Aorta (tissue), 5 donors: Measurements from ENCODE around the gene GPR89A. TPM values are rescaled to one million over a fixed set of nuclear protein-coding genes. Genes with fewer than 3 reads are reported as not detected.

Experiments
- ATAC-seq: fragments of 200-7000 bp; cut with Tn5 transposase; one replicate; pipeline ENCODE4 v1.9.1; 2022; ENCODE audit warnings: moderate library complexity; ENCODE audit not compliant: low FRiP score
- DNase-seq, 2 donors: peaks; one replicate each; pipeline ENCODE4 v3.0.0-alpha.2; 2020
- H3K27ac ChIP-seq, 2 donors: one replicate each; pipeline ENCODE4 v1.5.1; 2013; ENCODE audit warnings: low read length in 2 of 2, mild to moderate bottlenecking in 2 of 2, moderate library complexity in 2 of 2, control low read depth in 1 of 2, inconsistent platforms in 1 of 2, low read depth in 1 of 2
- H3K27me3 ChIP-seq, 2 donors: one replicate each; pipeline ENCODE4 v1.6.1; 2013; ENCODE audit warnings: control low read depth in 1 of 2, low read length in 1 of 2, mild to moderate bottlenecking in 1 of 2, moderate library complexity in 1 of 2; ENCODE audit not compliant: insufficient read depth in 2 of 2, control insufficient read depth in 1 of 2
- H3K36me3 ChIP-seq, 2 donors: one replicate each; pipeline ENCODE4 v1.6.1; 2013; ENCODE audit warnings: control low read depth in 1 of 2, low read length in 1 of 2, mild to moderate bottlenecking in 1 of 2; ENCODE audit not compliant: insufficient read depth in 2 of 2, control insufficient read depth in 1 of 2
- H3K4me1 ChIP-seq, 2 donors: one replicate each; pipeline ENCODE4 v1.6.1; 2013; ENCODE audit warnings: low read length in 2 of 2, control low read depth in 1 of 2, mild to moderate bottlenecking in 1 of 2, moderate library complexity in 1 of 2; ENCODE audit not compliant: insufficient read depth in 2 of 2, control insufficient read depth in 1 of 2
- H3K4me3 ChIP-seq, 2 donors: one replicate each; pipeline ENCODE4 v1.5.1; 2013; ENCODE audit warnings: low read length in 2 of 2, control low read depth in 1 of 2, mild to moderate bottlenecking in 1 of 2
- H3K9me3 ChIP-seq: one replicate; pipeline ENCODE4 v1.6.1; 2013; ENCODE audit warnings: mild to moderate bottlenecking, low read length; ENCODE audit not compliant: control insufficient read depth
- WGBS, 2 donors: extraction: QIAGEN DNeasy Blood & Tissue Kit; methylation state at CpG; one replicate each; pipeline ENCODE4 v1.1.7; 2013; 5-methylcytosine and 5-hydroxymethylcytosine counted together
- intact Hi-C, 2 donors: fragments of 100-400 bp; cut with DNase I; formaldehyde crosslinking; loops; one replicate each; pipeline versions ENCODE4 v1.14.2 to v1.15.0; 2022
- polyA plus RNA-seq, 2 donors: library from polyadenylated mRNA; stranded (reverse); fragments of 200-250 nt; gene quantifications; one replicate each; pipeline ENCODE4 v1.2.3, GENCODE V29; 2013
- total RNA-seq, 2 donors: library from RNA; stranded (reverse); fragmentation: NEBNext Ultra II Directional; extraction: Animal tissue kit (Norgen Biotek cat#: 25700); gene quantifications; one replicate each; pipeline ENCODE4 v1.2.1, GENCODE V29; 2021
- donor health status: healthy with polysubstance abuse.
- donor health status: Bipolar disorder and iron deficiency.
- donor health status: DM: no; HTN: no; CAD: no.
- donor health status: DM: no; HTN: no; CAD: no.
- donor health status: DM: yes; HTN: yes; CAD: no.

GPR89A gene
- total and polyA plus RNA-seq, 4 donors = 6.8 to 21.4 (median 13.8) TPM

DNA sequence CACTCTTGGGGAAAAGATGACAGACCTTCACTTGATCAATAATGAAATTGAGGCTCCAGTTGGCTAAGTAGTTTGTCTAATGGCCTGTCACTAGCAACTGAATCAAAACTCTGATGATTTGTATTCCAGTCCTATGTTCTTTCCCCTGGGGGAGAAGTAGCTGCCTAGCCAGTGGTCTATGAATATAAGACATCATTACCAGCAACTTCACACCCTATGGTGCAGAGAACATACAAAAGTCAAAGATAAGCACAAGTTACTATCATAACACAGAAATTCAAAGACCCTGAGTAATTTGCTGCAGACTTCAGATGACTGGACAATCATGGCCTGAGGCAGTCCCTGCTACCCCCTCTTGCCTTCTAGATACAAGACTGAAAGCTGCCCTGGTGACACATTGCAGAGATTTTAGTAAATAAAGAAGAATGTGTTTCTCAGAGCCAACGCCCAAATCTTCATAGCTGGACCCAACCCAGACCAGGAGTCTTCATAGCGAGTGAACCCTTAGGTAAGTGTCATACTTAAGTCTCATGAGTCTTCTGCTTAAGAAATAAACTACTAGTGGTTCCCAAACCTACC lies 98.4 kb downstream of the GPR89A start:
- no peaks in the 10 kb centered on the region for H3K4me1 ChIP-seq
- ATAC-seq = no peak
- no peaks in the 10 kb centered on the region for H3K36me3 ChIP-seq
- DNase-seq = no peak
- WGBS, 2 donors = 89 to 90% methylated on average over 2 of the region's 2 CpGs
- no peaks in the 10 kb centered on the region for H3K27me3 ChIP-seq
- H3K27ac ChIP-seq = no peak overlapping the region
- H3K4me3 ChIP-seq = no peak overlapping the region
- intact Hi-C loops = no loop called here
- H3K9me3 ChIP-seq = no peaks in the 10 kb centered on the region

DNA sequence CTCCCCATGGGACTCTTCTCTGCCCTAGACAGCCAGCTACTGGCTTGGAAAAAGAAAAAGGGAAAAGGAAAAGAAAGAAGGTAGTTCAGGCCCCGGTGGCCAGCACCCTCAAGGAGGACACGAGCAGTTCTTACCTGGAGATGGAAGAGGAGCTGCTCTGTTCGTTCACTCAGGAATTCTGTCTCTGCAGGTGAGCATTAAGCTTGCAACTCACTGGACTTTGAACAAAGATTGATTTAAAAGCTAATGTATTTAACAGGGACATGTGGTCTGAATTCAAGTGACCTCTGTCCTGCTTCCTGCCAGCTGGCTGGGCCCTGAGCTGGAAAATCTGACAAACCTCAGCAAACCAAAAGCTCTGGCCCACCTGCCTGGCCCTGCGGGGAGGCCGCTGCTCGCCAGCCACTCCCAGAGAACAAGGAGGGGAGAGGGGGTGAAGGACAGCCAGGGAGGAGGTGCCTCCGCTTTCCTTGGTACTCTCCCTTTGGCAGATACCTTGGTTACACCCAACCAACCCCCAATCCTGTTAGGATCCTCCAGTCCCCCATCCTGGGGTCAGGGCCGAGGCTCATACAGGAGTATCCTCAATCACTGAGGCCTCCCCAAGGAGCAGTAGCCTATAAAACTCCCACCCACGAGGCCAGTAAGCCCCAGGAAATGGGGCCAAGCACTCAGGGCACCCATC lies 99.5 kb downstream of the GPR89A start, which contains the start of gene PDZK1:
PDZK1 (minus strand) TSS at position 186 of the 685 bp plus-strand sequence. CDS start 19,347 bp downstream, outside the sequence.
- ATAC-seq = no peak

DNA sequence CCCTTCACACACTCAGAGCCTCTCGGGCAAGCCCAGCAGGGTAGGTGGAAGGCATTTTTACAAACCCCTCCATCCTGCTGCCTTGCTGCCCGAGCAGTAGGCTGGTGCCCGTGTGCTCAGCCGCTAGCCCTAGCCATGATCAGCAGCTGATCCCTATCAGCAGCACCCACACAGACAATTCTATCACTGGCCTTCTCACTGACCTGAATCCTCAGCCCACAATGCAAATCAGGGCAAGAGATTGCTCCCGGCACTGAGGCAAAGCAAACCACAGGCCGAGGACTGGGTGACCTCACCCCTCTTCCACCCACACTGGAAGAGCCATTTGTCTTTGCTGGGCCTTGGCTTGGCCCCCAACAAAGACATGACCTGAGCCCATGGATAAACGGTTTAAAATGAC lies 100.3 kb downstream of the GPR89A start:
- ATAC-seq (no peak), DNase-seq (no peak)
- Histone ChIP-seq H3K36me3 (no peaks in the 10 kb centered on the region), H3K4me3 (no peak overlapping the region), H3K4me1 (no peaks in the 10 kb centered on the region), H3K27me3 (no peaks in the 10 kb centered on the region), H3K27ac (no peak overlapping the region), H3K9me3 (no peaks in the 10 kb centered on the region)
- WGBS, 2 donors = 60 to 70% methylated on average over 7 of the region's 7 CpGs
- intact Hi-C loops = no loop called here

More for the DNA sequence above, 99.5 kb downstream of the GPR89A start, which contains the start of gene PDZK1:
- Histone ChIP-seq H3K4me1 (no peaks in the 10 kb centered on the region), H3K27me3 (no peaks in the 10 kb centered on the region), H3K9me3 (no peaks in the 10 kb centered on the region), H3K27ac (no peak within 1 kb of the TSS), H3K4me3 (no peak within 1 kb of the TSS), H3K36me3 (no peaks in the 10 kb centered on the region)
- WGBS, 2 donors = 83 to 85% methylated on average over 6 to 9 of the region's 9 CpGs
- DNase-seq = no peak
- intact Hi-C loops = no loop called here

DNA sequence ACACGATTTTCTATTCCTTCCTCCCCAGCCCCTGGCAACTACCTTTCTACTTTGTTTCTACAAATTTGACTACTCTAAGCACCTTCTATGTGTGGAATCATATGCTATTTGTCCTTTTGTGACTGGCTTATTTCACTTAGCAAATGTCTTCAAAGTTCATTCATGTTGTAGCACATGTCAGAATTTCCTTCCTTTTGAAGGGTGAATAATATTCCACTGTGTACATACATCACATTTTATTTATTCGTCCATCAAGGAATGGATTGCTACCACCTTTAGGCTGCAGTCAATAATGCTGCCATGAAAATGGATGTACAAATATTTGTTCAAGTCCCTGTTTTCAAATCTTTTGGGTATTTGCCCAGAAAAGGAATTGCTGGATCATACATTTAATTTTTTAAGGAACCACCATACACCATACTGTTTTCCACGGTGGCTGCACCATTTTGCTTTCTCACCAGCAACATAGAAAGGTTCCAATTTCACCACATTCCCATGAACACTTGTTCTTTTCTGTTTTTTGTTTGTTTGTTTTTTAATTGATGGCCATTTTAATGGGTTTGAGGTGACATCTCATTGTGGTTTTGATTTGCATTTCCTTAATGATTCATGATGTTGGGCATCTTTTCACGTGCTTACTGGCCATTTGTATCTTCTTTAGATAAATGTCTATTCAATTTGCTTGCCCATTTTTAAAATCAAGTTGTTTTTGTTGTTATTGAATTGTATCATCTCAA lies 102.7 kb downstream of the GPR89A start:
- WGBS, 2 donors = 85 to 89% methylated on average over 4 of the region's 4 CpGs
- Histone ChIP-seq H3K9me3 (no peaks in the 10 kb centered on the region), H3K36me3 (no peaks in the 10 kb centered on the region), H3K4me1 (no peaks in the 10 kb centered on the region), H3K27me3 (no peaks in the 10 kb centered on the region), H3K27ac (no peak overlapping the region), H3K4me3 (no peak overlapping the region)
- ATAC-seq = no peak
- DNase-seq = no peak
- intact Hi-C loops = no loop called here

DNA sequence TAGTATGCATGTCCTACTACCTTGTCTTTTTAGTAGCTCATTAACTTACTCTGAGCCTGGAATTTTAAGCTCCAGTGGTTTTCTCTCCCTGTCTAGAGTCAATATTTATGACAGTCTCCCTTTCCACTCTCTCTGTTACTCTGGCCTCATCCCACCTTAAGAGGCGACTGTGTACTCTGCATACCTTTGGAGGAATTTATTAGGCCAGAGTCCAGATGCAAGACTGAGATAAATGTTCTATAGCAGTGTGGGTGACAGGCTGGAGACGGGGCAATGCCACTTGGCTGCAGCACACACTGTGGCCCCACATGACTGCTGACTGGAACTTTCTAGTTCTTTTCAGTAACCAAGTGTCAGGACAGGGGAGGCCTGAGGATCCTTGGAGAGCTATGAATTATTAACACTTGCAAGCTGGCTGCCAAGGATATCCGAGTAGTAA lies 103.4 kb downstream of the GPR89A start:
- DNase-seq (no peak), ATAC-seq (no peak)
- intact Hi-C loops = no loop called here
- Histone ChIP-seq H3K36me3 (no peaks in the 10 kb centered on the region), H3K27me3 (no peaks in the 10 kb centered on the region), H3K4me1 (no peaks in the 10 kb centered on the region), H3K27ac (no peak overlapping the region), H3K9me3 (no peaks in the 10 kb centered on the region), H3K4me3 (no peak overlapping the region)
- WGBS, 2 donors = 54 to 60% methylated on average over 3 of the region's 3 CpGs

DNA sequence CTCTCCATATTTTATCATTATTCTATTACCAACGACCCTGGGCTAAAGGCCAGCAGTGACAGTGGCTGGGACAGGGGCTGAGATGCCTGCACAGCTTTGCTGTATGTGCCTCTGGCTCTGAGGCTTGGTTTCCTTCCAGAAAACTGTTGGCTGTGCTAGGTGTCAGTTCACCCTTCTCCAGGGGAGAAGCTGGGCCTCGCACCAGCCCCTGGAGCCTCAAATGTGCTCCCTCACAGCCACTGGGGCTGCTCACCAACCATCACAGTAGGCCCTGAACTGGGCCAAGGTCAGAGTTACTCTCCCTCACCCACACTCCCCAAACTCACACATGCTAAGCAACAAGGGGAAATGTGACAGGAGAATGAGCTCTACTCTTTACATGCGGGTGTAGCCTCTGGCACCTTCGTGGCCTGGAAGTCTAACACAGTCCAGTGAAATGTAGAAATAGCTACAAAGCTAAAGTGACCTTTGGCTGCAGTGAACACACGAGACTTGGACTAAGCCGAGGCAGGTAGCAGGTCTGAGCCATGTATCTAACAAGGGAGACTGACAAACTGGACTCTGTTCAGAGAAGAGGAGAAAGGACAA lies 106.8 kb downstream of the GPR89A start:
- ATAC-seq = no peak
- no peak for DNase-seq
- 64 to 66% methylated on average over 6 of the region's 6 CpGs for WGBS, 2 donors
- Histone ChIP-seq H3K4me1 (no peaks in the 10 kb centered on the region), H3K27ac (no peak overlapping the region), H3K36me3 (no peaks in the 10 kb centered on the region), H3K9me3 (no peaks in the 10 kb centered on the region), H3K4me3 (no peak overlapping the region), H3K27me3 (no peaks in the 10 kb centered on the region)
- intact Hi-C loops = no loop called here

DNA sequence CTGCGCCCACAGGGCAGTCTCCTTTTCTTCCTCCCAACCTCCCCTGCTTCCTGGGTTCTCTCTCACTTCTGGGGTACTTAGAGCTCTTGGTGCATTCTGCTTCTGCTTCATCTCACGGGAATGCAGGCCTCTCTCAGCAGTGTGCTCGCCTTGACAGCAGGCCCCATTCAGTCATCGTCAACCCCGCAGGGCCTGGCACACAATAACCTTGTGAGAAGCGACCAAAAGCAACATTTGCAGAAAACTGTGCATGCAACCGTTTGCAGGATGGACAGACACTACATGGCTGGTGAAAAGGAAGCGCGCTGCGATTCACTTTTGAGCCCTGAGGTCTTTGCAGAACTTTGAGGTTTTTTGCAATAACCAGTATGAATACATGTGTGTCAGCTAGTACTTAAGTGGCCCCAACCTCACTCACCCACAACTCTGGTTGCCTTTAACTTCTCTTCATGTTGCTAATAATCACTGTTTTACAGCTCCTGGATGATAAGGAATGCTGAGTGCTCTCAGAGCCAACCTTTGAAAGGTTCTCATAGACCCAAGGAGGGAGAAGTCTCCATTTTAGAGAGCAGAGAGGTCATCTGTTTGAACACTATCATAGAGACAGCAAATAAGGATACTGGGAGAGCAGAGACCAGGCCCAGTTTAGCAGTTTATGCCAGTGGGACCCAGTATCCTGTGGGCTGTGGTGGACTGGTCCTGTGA lies 109.0 kb downstream of the GPR89A start:
- ATAC-seq (no peak), DNase-seq (no peak)
- H3K27me3 ChIP-seq = no peaks in the 10 kb centered on the region
- no peaks in the 10 kb centered on the region for H3K36me3 ChIP-seq
- H3K4me3 ChIP-seq = no peak overlapping the region
- no peaks in the 10 kb centered on the region for H3K4me1 ChIP-seq
- WGBS, 2 donors = 76 to 78% methylated on average over 10 of the region's 10 CpGs
- no peaks in the 10 kb centered on the region for H3K9me3 ChIP-seq
- intact Hi-C loops = no loop called here
- no peak overlapping the region for H3K27ac ChIP-seq

DNA sequence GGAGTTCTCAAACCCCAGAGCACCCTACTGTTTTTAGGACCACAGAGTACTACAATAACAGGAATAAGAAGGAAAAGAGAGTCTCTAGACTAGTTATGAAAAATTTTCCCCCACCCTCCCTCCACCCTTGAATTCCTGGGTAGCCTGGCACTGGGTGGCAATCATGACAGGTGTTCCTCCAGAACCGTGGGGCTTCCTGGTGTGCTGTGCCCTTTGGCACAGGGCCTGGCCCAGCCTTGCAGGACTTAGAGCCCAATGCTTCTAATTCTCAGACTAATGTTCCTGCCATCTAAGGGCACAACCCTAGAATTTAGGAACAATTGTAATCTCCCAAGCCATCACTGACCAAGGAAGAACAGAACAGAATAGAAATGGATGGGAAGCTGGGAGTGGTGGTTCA lies 110.0 kb downstream of the GPR89A start:
- no peak overlapping the region for H3K27ac ChIP-seq
- H3K36me3 ChIP-seq = no peaks in the 10 kb centered on the region
- H3K27me3 ChIP-seq = no peaks in the 10 kb centered on the region
- no peak for ATAC-seq
- no peak for DNase-seq
- H3K4me3 ChIP-seq = no peak overlapping the region
- no peaks in the 10 kb centered on the region for H3K4me1 ChIP-seq
- H3K9me3 ChIP-seq = no peaks in the 10 kb centered on the region
- 68 to 79% methylated on average over 1 of the region's 1 CpG for WGBS, 2 donors
- intact Hi-C loops = no loop called here
